Coronary artery (tissue), 2 donors: Measurements from ENCODE around the gene CD200R1L.

Experiments
- DNase-seq: peaks from one replicate; pipeline ENCODE4 v3.0.0-alpha.2; 2017; ENCODE audit warnings: low spot score
- H3K27ac ChIP-seq, 2 donors: fragments of 200-600 bp; sonication (generic); one replicate each; pipeline ENCODE4 v1.5.1; 2016 to 2019
- H3K4me3 ChIP-seq: fragments of 200-600 bp; sonication (generic); 2 replicates; pipeline ENCODE4 v1.5.1; 2016; ENCODE audit warnings: mild to moderate bottlenecking, moderate library complexity
- CTCF ChIP-seq: fragments of 200-600 bp; sonication (generic); IDR thresholded peaks from one replicate; pipeline ENCODE4 v1.5.1; 2019; ENCODE audit warnings: antibody characterized with exemption

CD200R1L gene

GRCh38 chr3:112775011-112775742, 71.5 kb downstream of the CD200R1L start:
- peak overlapping the region; percentile 2 to 55 for H3K27ac ChIP-seq
- DNase-seq = no peak
- TF ChIP-seq CTCF = no peak
- H3K4me3 ChIP-seq = no peak overlapping the region

- no peak for TF ChIP-seq CTCF
- no peak overlapping the region for H3K4me3 ChIP-seq
- peak overlapping the region in 1 of 2 donors; percentile 55 for H3K27ac ChIP-seq
- DNase-seq = no peak
Observed at GRCh38 chr3:112774293-112774926, 72.3 kb downstream of the CD200R1L start.

GRCh38 chr3:112773864-112774263, 72.8 kb downstream of the CD200R1L start:
- Histone ChIP-seq H3K27ac (no peak overlapping the region), H3K4me3 (no peak overlapping the region)
- DNase-seq = no peak
- TF ChIP-seq CTCF = no peak

GRCh38 chr3:112770951-112771350, 75.7 kb downstream of the CD200R1L start:
- Histone ChIP-seq H3K27ac (no peak overlapping the region), H3K4me3 (no peak overlapping the region)

GRCh38 chr3:112770032-112770626, 76.5 kb downstream of the CD200R1L start:
- no peak overlapping the region for H3K4me3 ChIP-seq
- H3K27ac ChIP-seq = peak overlapping the region in 1 of 2 donors; percentile 3
- no peak for DNase-seq
- TF ChIP-seq CTCF = no peak

More at GRCh38 chr3:112770951-112771350, 75.7 kb downstream of the CD200R1L start:
- no peak for DNase-seq
- no peak for TF ChIP-seq CTCF

- no peak for DNase-seq
Observed at GRCh38 chr3:112769286-112769978, 77.2 kb downstream of the CD200R1L start.

More at GRCh38 chr3:112769286-112769978, 77.2 kb downstream of the CD200R1L start:
- Histone ChIP-seq H3K4me3 (no peak overlapping the region), H3K27ac (peak overlapping the region in 1 of 2 donors; percentile 3)
- TF ChIP-seq CTCF = no peak
